Neutrophil (primary cell): ENCODE results near the gene PITX2.

ENCODE experiments used
- H3K27ac ChIP-seq: fragments of 200-600 bp; sonication (generic); 2 replicates; pipeline ENCODE4 v1.5.1; 2016; ENCODE audit warnings: mild to moderate bottlenecking, moderate library complexity
- H3K27me3 ChIP-seq: fragments of 200-600 bp; sonication (generic); 2 replicates; pipeline ENCODE4 v1.6.0; 2016; ENCODE audit warnings: mild to moderate bottlenecking
- H3K36me3 ChIP-seq: fragments of 200-600 bp; sonication (generic); 2 replicates; pipeline ENCODE4 v1.5.1; 2017
- H3K4me1 ChIP-seq, 2 experiments: fragments of 200-600 bp in 1 of 2; sonication (generic) in 1 of 2; 1 replicate in 1 of 2; 2 replicates in 1 of 2; pipeline versions ENCODE4 v1.5.1 to v1.6.1; 2013 to 2016; ENCODE audit warnings: low read depth in 1 of 2, low read length in 1 of 2, mild to moderate bottlenecking in 1 of 2, moderate library complexity in 1 of 2; ENCODE audit not compliant: control insufficient read depth in 1 of 2, insufficient read depth in 1 of 2
- H3K4me3 ChIP-seq, 2 experiments: fragments of 200-600 bp in 1 of 2; sonication (generic) in 1 of 2; 1 replicate in 1 of 2; 2 replicates in 1 of 2; pipeline ENCODE4 v1.5.1; 2013 to 2016; ENCODE audit warnings: low read depth in 1 of 2, low read length in 1 of 2, mild to moderate bottlenecking in 1 of 2, moderate library complexity in 1 of 2
- H3K9me3 ChIP-seq: fragments of 200-600 bp; sonication (generic); 2 replicates; pipeline ENCODE4 v1.5.1; 2016
- CTCF ChIP-seq: fragments of 200-600 bp; sonication (generic); IDR thresholded peaks from 2 replicates; pipeline ENCODE4 v1.5.1; 2016; ENCODE audit warnings: antibody characterized with exemption

Gene PITX2

GRCh38 chr4:110628663-110629213 lies 5.9 kb upstream of the PITX2 start:
- H3K9me3 ChIP-seq = no peaks in the 10 kb centered on the region
- peaks cover 0 to 8% of the 10 kb centered on the region in 2 experiments for H3K4me1 ChIP-seq
- H3K36me3 ChIP-seq = no peaks in the 10 kb centered on the region
- no peak for TF ChIP-seq CTCF
- H3K27ac ChIP-seq = no peak overlapping the region
- no peak overlapping the region for H3K4me3 ChIP-seq
- H3K27me3 ChIP-seq = peaks cover 100% of the 10 kb centered on the region

GRCh38 chr4:110627977-110628662 lies 5.2 kb upstream of the PITX2 start:
- no peaks in the 10 kb centered on the region for H3K36me3 ChIP-seq
- no peak for TF ChIP-seq CTCF
- H3K27me3 ChIP-seq = peaks cover 100% of the 10 kb centered on the region
- H3K4me3 ChIP-seq = no peak overlapping the region
- H3K4me1 ChIP-seq = peaks cover 0 to 8% of the 10 kb centered on the region in 2 experiments
- no peak overlapping the region for H3K27ac ChIP-seq
- no peaks in the 10 kb centered on the region for H3K9me3 ChIP-seq

- H3K27ac ChIP-seq = no peak overlapping the region
- TF ChIP-seq CTCF = no peak
- peaks cover 0 to 13% of the 10 kb centered on the region in 2 experiments for H3K4me1 ChIP-seq
- no peak overlapping the region for H3K4me3 ChIP-seq
- no peaks in the 10 kb centered on the region for H3K9me3 ChIP-seq
- no peaks in the 10 kb centered on the region for H3K36me3 ChIP-seq
- peaks cover 100% of the 10 kb centered on the region for H3K27me3 ChIP-seq
Observed at GRCh38 chr4:110626532-110627153, 3.8 kb upstream of the PITX2 start.

GRCh38 chr4:110625576-110626257 lies 2.8 kb upstream of the PITX2 start:
- Histone ChIP-seq H3K27ac (no peak overlapping the region), H3K4me3 (no peak overlapping the region), H3K4me1 (peaks cover 6 to 17% of the 10 kb centered on the region in 2 experiments), H3K36me3 (no peaks in the 10 kb centered on the region), H3K9me3 (no peaks in the 10 kb centered on the region), H3K27me3 (peaks cover 100% of the 10 kb centered on the region)
- no peak for TF ChIP-seq CTCF

- TF ChIP-seq CTCF = no peak
Observed at GRCh38 chr4:110624904-110625494, 2.1 kb upstream of the PITX2 start.

More at GRCh38 chr4:110624904-110625494, 2.1 kb upstream of the PITX2 start:
- peaks cover 6 to 17% of the 10 kb centered on the region in 2 experiments for H3K4me1 ChIP-seq
- no peaks in the 10 kb centered on the region for H3K36me3 ChIP-seq
- no peak overlapping the region for H3K4me3 ChIP-seq
- peaks cover 100% of the 10 kb centered on the region for H3K27me3 ChIP-seq
- H3K9me3 ChIP-seq = no peaks in the 10 kb centered on the region
- H3K27ac ChIP-seq = no peak overlapping the region
